AG04449 (cell line): ENCODE measurements around the gene LDB1.

ENCODE experiments used
- CTCF ChIA-PET: fragments of 350-600 bp; formaldehyde crosslinking; extraction: SDS; loops from one replicate; lab custom pipeline; 2021; ENCODE audit warnings: antibody characterized with exemption; lab: Yijun Ruan, JAX
- POLR2A ChIA-PET: fragments of 400-600, 350-600 bp; formaldehyde crosslinking; extraction: SDS; loops from one replicate; lab custom pipeline; 2020; ENCODE audit warnings: antibody characterized with exemption, inconsistent platforms; lab: Yijun Ruan, JAX
- DNase-seq: peaks from one replicate; pipeline ENCODE4 v3.0.0-alpha.2; 2010; ENCODE audit warnings: low read depth, low spot score
- H3K4me3 ChIP-seq: 2 replicates; pipeline ENCODE4 v1.5.1; 2011; ENCODE audit warnings: low read depth, mild to moderate bottlenecking, control low read depth, low read length
- TF ChIP-seq, protein P1 (sequence below): IDR thresholded peaks from one replicate; pipeline ENCODE4 v1.5.1; 2011; ENCODE audit warnings: mild to moderate bottlenecking, moderate library complexity, low read length, control low read depth, inconsistent platforms; ENCODE audit not compliant: insufficient read depth; ENCODE audit errors: missing control alignments

The LDB1 gene

DNA sequence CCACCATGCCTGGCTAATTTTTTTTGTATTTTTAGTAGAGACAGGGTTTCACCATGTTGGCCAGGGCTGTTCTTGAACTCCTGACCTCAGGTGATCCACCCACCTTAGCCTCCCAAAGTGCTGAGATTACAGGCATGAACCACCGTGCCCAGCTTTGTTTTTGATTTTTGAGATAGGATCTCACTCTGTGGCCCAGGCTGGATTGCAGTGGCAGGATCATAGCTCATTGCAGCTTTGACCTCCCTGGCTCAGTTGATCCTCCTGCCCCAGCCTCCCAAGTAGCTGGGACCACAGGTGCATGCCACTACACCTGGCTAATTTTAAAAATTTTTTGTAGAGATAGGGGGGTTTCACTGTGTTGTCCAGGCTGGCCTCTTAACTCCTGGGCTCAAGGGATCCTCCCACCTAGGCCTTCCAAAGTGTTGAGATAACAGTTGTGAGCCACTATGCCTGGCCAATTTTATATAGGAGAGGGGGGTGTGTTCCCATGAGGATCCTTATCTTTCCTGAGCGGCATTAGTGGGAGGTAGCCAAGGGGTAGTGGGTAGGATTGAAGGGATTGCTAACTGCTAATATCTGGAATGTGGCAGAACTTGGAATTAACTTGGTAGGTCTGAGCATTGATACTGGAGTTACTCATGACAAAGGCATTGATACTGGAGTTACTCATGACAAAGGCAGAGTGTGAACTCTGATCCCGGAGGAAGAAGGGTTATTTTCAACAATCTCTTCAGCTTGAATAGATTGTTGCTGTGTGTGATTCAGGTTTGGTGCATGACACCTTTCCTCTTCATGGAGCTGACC is 31.0 kb upstream of the LDB1 start:
- ChIA-PET CTCF (interaction anchor here (2.7 to 4.2 kb wide), 2 partner anchors 12 to 19 kb away, joined by 14 to 20 read pairs; partner anchors contain the start of gene PPRC1), POLR2A (interaction anchor here (0.9 to 1.4 kb wide), 3 partner anchors 16 to 38 kb away, joined by 3 to 5 read pairs (median 4); no protein-coding TSS in a partner anchor)
- DNase-seq, result no peak
- TF ChIP-seq, protein P1, sequence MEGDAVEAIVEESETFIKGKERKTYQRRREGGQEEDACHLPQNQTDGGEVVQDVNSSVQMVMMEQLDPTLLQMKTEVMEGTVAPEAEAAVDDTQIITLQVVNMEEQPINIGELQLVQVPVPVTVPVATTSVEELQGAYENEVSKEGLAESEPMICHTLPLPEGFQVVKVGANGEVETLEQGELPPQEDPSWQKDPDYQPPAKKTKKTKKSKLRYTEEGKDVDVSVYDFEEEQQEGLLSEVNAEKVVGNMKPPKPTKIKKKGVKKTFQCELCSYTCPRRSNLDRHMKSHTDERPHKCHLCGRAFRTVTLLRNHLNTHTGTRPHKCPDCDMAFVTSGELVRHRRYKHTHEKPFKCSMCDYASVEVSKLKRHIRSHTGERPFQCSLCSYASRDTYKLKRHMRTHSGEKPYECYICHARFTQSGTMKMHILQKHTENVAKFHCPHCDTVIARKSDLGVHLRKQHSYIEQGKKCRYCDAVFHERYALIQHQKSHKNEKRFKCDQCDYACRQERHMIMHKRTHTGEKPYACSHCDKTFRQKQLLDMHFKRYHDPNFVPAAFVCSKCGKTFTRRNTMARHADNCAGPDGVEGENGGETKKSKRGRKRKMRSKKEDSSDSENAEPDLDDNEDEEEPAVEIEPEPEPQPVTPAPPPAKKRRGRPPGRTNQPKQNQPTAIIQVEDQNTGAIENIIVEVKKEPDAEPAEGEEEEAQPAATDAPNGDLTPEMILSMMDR, result no peak
- H3K4me3 ChIP-seq, result peak overlapping the region; percentile 49

DNA sequence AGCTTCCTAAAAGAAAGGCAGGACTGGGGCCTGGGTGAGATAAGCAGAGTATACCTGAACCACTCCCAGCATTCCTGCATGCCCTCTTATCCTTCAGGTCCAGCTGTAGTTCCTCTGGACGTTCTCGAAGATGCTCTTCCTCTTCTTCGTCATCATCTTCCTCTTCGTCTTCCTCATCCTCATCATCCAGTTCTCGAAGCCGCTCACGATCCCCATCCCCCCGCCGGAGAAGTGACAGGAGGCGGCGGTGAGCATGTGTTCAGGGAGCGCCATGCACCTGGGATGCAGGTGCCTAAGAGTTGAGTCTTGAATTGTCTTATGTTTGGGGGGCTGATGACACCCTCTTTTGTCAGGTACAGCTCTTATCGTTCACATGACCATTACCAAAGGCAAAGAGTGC is 28.1 kb upstream of the LDB1 start:
- CTCF ChIA-PET, result interaction anchor here (0.7 to 4.2 kb wide), 6 partner anchors 10 to 22 kb away, joined by 3 to 20 read pairs (median 6); partner anchors contain the start of gene PPRC1

DNA sequence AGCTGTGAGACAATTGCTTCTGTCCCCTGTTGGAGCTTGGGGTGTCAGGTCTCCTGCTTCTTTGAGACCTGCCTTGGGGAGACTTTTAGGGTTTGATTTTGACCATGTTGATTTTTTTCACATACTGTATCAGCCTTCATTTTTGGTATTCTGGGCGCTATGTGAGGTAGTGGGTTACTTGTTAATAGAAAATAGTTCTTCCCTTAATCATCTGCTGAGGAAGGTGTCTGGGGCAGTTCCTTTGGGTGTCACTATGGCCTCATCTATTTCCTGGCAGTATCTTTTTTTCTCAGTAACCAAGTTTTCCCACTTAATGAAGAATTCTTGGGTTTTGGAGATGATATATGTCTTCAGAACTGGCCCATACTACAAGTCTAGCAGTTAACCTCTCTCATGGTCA is 27.4 kb upstream of the LDB1 start:
- POLR2A ChIA-PET, result interaction anchor here (0.6 to 0.8 kb wide), 2 partner anchors 9 to 165 kb away, joined by 3 to 4 read pairs; no protein-coding TSS in a partner anchor
- TF ChIP-seq, protein P1, result no peak
- no peak overlapping the region for H3K4me3 ChIP-seq
- CTCF ChIA-PET, result interaction anchor here (1.4 to 4.2 kb wide), 4 partner anchors 9 to 16 kb away, joined by 5 to 20 read pairs (median 11); partner anchors contain the start of gene PPRC1
- no peak for DNase-seq

More for the DNA sequence above, 28.1 kb upstream of the LDB1 start:
- POLR2A ChIA-PET, result interaction anchor here (0.6 kb wide), 1 partner anchor 165 kb away, joined by 3 read pairs; no protein-coding TSS in a partner anchor
- TF ChIP-seq, protein P1, result no peak
- H3K4me3 ChIP-seq, result no peak overlapping the region
- no peak for DNase-seq

DNA sequence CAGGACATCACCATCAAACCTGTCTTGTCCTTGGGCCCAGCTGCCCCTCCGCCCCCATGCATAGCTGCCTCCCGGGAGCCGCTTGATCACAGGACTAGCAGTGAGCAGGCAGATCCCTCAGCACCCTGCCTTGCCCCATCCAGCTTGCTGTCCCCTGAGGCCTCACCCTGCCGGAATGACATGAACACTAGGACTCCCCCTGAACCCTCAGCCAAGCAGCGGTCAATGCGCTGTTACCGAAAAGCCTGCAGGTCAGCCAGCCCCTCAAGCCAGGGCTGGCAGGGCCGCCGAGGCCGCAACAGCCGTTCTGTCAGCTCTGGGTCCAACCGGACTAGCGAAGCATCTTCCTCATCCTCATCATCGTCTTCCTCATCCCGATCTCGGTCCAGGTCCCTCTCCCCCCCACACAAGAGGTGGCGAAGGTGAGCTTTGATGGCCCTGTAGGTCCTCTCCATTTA is 26.8 kb upstream of the LDB1 start:
- POLR2A ChIA-PET, result interaction anchor here (0.8 to 1.2 kb wide), 2 partner anchors 8 to 12 kb away, joined by 3 to 4 read pairs; no protein-coding TSS in a partner anchor
- TF ChIP-seq, protein P1, result no peak
- CTCF ChIA-PET, result interaction anchor here (1.0 to 4.2 kb wide), 6 partner anchors 8 to 15 kb away, joined by 3 to 20 read pairs (median 6); partner anchors contain the start of gene PPRC1

DNA sequence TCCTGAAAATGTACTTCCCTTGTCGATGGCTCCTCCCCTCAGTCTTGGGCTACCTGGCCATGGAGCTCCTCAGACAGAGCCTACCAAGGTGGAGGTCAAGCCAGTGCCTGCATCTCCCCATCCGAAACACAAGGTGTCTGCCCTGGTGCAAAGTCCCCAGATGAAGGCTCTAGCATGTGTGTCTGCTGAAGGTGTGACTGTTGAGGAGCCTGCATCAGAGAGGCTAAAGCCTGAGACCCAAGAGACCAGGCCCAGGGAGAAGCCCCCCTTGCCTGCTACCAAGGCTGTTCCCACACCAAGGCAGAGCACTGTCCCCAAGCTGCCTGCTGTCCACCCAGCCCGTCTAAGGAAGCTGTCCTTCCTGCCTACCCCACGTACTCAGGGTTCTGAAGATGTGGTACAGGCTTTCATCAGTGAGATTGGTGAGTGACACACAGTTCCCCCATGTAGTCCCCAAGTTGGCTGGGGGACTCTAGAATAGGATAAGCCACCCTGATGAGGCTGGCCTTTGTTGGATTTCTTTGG is 21.5 kb upstream of the LDB1 start:
- POLR2A ChIA-PET, result no interaction called here
- TF ChIP-seq, protein P1, result no peak
- CTCF ChIA-PET, result interaction anchor here (1.1 to 1.5 kb wide), 2 partner anchors 9 to 17 kb away, joined by 4 to 5 read pairs; partner anchors contain the start of gene PPRC1
- no peak for DNase-seq
- no peak overlapping the region for H3K4me3 ChIP-seq

More for the DNA sequence above, 26.8 kb upstream of the LDB1 start:
- no peak overlapping the region for H3K4me3 ChIP-seq
- DNase-seq, result no peak
